ENCODE measurements around the gene CST7. TPM values are rescaled to one million over a fixed set of nuclear protein-coding genes. Genes with fewer than 3 reads are reported as not detected.
A peak's percentile ranks its signal among the peaks of the same experiment; 100 is the strongest.

Gene CST7
- total RNA-seq, 1 experiment from 2014 or later, result not detected

DNA sequence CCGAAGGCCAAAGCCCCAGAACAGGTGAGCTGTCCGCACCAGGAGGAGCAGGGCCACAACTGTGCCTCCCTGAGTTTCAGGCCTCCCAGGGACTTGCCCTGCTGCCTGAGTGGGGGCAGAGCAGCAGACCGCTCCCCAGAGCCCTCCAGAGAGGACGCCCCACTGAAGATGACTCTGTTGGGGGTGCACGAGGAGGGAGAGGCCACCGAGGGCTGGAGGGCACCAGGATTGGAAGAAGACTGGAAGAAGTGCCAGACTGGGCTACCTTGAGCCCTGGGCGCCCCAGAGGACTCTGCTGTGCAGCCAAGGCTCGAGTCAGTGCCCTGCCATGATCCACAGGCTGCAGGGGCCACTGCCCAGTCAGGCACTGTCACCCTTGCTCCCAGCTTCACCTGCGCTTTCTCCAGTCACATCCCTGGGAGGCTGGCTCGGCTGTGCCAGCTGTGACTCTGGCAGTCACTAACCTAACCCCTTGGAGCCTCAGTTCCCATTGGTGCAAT is 11.3 kb downstream of the CST7 start:
- Histone ChIP-seq H4K5ac (ENCODE audit: insufficient read length, low read depth, low read length) (no peak overlapping the region), H3K23me2 (ENCODE audit: insufficient read length, low read depth, low read length, poor library complexity, severe bottlenecking) (no peaks in the 10 kb centered on the region), H3K4ac (ENCODE audit: low read depth, low read length) (no peak overlapping the region), H3K23ac (ENCODE audit: insufficient read length, low read depth, low read length) (no peak overlapping the region), H4K91ac (ENCODE audit: insufficient read length, low read depth, low read length) (no peak overlapping the region), H3K79me2 (ENCODE audit: insufficient read depth, low read length) (no peaks in the 10 kb centered on the region), H3K18ac (ENCODE audit: insufficient read length, low read depth, low read length) (no peak overlapping the region), H2BK5ac (ENCODE audit: insufficient read length, low read length) (no peak overlapping the region), H3K9ac (ENCODE audit: extremely low read depth, insufficient read length, low read length) (no peak overlapping the region), H3K79me1 (ENCODE audit: insufficient read depth, low read depth, low read length, poor library complexity, severe bottlenecking) (no peaks in the 10 kb centered on the region), H3K9me3 (ENCODE audit: control insufficient read depth, low read depth, low read length) (no peaks in the 10 kb centered on the region), H2BK12ac (ENCODE audit: insufficient read length, low read depth, low read length) (no peak overlapping the region), H3K4me1 (ENCODE audit: insufficient read depth, low read length) (no peaks in the 10 kb centered on the region), H2BK120ac (ENCODE audit: low read depth, low read length, poor library complexity, severe bottlenecking) (no peak overlapping the region), H2AFZ (ENCODE audit: low read length) (no peak overlapping the region), H4K8ac (replicated peaks; ENCODE audit: insufficient read length, low read depth, low read length) (no peak overlapping the region), H3K56ac (ENCODE audit: insufficient read length, low read depth, low read length) (no peak overlapping the region), H3T11ph (ENCODE audit: low read length) (no peak overlapping the region), H4K20me1 (ENCODE audit: control insufficient read depth, insufficient read depth, insufficient read length) (no peaks in the 10 kb centered on the region), H3K27me3 (ENCODE audit: insufficient read depth, low read length) (no peaks in the 10 kb centered on the region), H3K14ac (ENCODE audit: insufficient read depth, low read length) (no peak overlapping the region), H3K27ac (ENCODE audit: insufficient read length, low read depth, low read length) (no peak overlapping the region), H2BK20ac (ENCODE audit: low read depth, low read length, poor library complexity, severe bottlenecking) (no peak overlapping the region), H3K4me2 (ENCODE audit: insufficient read depth, insufficient read length, low read length) (no peak overlapping the region), H2BK15ac (ENCODE audit: low read depth, low read length) (no peak overlapping the region), H2AK5ac (ENCODE audit: insufficient read length, low read length) (no peak overlapping the region)
- WGBS (ENCODE audit: extremely low coverage, insufficient read length, low lambda C conversion rate), result no CpG with 5 or more reads among the region's 10 CpGs
- Mint-ChIP-seq H3K4me3 (no peak overlapping the region), H3K4me1 (no peaks in the 10 kb centered on the region), H3K27me3 (ENCODE audit: low read depth) (no peaks in the 10 kb centered on the region), H3K9me3 (no peaks in the 10 kb centered on the region; a peak in 1 of 5 replicates), H3K27ac (no peak overlapping the region), H3K36me3 (ENCODE audit: insufficient read depth in 1 of 3, low read depth in 3 of 3) (peaks cover 16 to 43% (median 22%) of the 10 kb centered on the region in 3 experiments; a peak in 6 of 7 replicates)
- TF ChIP-seq CTCF (conservative IDR thresholded peaks at IDR 0.05), result no peak
- DNase-seq, result peak; percentile 17
